SK-N-MC (cell line): ENCODE measurements around the gene ZNF512B.

Source experiments
- EZH2 ChIP-seq: fragments of 200-600 bp; sonication (generic); IDR thresholded peaks from one replicate; pipeline ENCODE4 v1.6.1; 2017; ENCODE audit warnings: antibody characterized with exemption
- POLR2AphosphoS5 ChIP-seq: IDR thresholded peaks from 2 replicates; pipeline ENCODE4 v1.6.1; 2012; ENCODE audit warnings: mild to moderate bottlenecking, low read depth, low read length, borderline replicate concordance

DNA sequence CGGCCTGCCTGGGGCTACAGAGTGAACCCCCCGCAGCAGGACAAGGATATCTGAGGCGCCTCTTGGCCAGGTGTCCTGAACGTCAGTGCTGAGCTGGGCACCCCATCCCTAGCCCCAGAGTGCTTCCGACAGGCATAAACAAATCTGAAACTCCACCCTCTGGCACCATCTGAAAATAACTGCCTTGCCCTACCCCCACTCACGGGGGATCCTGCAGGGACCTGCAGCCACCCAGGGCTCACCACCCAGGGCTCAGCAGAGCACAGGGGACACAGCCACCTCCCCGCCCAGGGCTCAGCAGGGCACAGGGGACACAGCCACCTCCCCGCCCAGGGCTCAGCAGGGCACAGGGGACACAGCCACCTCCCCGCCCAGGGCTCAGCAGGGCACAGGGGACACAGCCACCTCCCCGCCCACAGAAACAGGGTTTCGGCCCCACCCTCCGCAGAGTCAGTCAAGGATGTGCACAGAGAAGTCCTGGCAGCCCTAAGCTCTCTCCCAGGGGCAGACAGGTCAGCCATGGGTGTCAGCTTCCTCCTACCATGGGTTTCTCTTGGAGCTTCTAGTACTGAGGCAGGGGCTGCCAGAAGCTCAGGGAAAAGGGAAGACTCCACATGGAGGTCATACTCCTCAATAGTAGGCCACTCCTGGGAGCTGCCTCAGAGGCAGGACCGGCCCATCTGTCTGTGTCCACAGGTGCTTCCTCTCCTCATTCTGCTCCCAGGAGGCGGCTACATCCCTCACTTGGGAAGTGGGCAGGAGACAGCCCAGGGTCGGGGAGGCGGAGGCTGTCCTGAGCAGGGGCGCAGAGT lies 18.1 kb downstream of the ZNF512B start:
- TF ChIP-seq EZH2 (no peak), POLR2AphosphoS5 (no peak)
